Measurements from ENCODE around the gene MFSD1. TPM values are rescaled to one million over a fixed set of nuclear protein-coding genes. Genes with fewer than 3 reads are reported as not detected.
A peak's percentile ranks its signal among the peaks of the same experiment; 100 is the strongest.

The MFSD1 gene
- total RNA-seq, 1 experiment from 2014 or later: 50.7 TPM

GRCh38 chr3:158782283-158782989, 19.4 kb upstream of the MFSD1 start:
- peak; percentile 70 for TF ChIP-seq TCF7L2 (IDR thresholded peaks at IDR 0.05; ENCODE audit: low read depth, low read length)
- no peak for TF ChIP-seq REST (IDR thresholded peaks at IDR 0.05; ENCODE audit: insufficient read depth in 1 of 2, low read depth in 2 of 2, low read length in 1 of 2)
- in situ Hi-C loops (cut with HindIII; ENCODE audit: low pct_unique_long_range_greater_than_20kb, low sequenced_read_pairs) (no loop called here), intact Hi-C loops (cut with micrococcal nuclease; ENCODE audit: unreplicated experiment) (no loop called here)
- H3K4me1 ChIP-seq (ENCODE audit: control insufficient read depth, insufficient read depth, low read length): no peaks in the 10 kb centered on the region; the same call in 1 of the 2 replicates
- peak overlapping the region; percentile 41; the same call in 1 of the 2 replicates for H3K27ac ChIP-seq (ENCODE audit: low read length)
- H3K27me3 ChIP-seq (ENCODE audit: control insufficient read depth, insufficient read depth, low read length): no peaks in the 10 kb centered on the region
- H3K4me3 ChIP-seq (ENCODE audit: low read depth in 2 of 2, low read length in 2 of 2): no peak overlapping the region
- no peak for ATAC-seq
- BruUV-seq (replicated peaks): no TSS peak
- ChIA-PET POLR2A (no interaction called here), CTCF (no interaction called here)
- H3K36me3 ChIP-seq (ENCODE audit: control insufficient read depth, insufficient read depth, low read length): no peaks in the 10 kb centered on the region
- peaks cover 13% of the 10 kb centered on the region; the same call in 1 of the 2 replicates for H3K9me3 ChIP-seq (ENCODE audit: control insufficient read depth, insufficient read depth, low read depth, low read length)
- no peak for DNase-seq (ENCODE audit: low read depth, low spot score)

- no peaks in the 10 kb centered on the region for H3K36me3 ChIP-seq (ENCODE audit: control insufficient read depth, insufficient read depth, low read length)
- peaks cover 1% of the 10 kb centered on the region; the same call in 1 of the 2 replicates for H3K4me1 ChIP-seq (ENCODE audit: control insufficient read depth, insufficient read depth, low read length)
- ChIA-PET CTCF (no interaction called here), POLR2A (no interaction called here)
- peak overlapping the region; percentile 41; the same call in 1 of the 2 replicates for H3K27ac ChIP-seq (ENCODE audit: low read length)
- DNase-seq (ENCODE audit: low read depth, low spot score) (no peak), ATAC-seq (no peak)
- peaks cover 13% of the 10 kb centered on the region; the same call in 1 of the 2 replicates for H3K9me3 ChIP-seq (ENCODE audit: control insufficient read depth, insufficient read depth, low read depth, low read length)
- no TSS peak for BruUV-seq (replicated peaks)
- TF ChIP-seq CTCF (IDR thresholded peaks at IDR 0.05): no peak
- TF ChIP-seq TCF7L2 (IDR thresholded peaks at IDR 0.05; ENCODE audit: low read depth, low read length): no peak
- TF ChIP-seq POLR2AphosphoS5 (IDR thresholded peaks at IDR 0.05; ENCODE audit: low read depth, low read length): no peak
- no peak for TF ChIP-seq REST (IDR thresholded peaks at IDR 0.05; ENCODE audit: insufficient read depth in 1 of 2, low read depth in 2 of 2, low read length in 1 of 2)
- no peak for TF ChIP-seq SIN3A (IDR thresholded peaks at IDR 0.05; ENCODE audit: borderline replicate concordance, insufficient read depth, low read depth, low read length)
- H3K4me3 ChIP-seq (ENCODE audit: low read depth in 2 of 2, low read length in 2 of 2): no peak overlapping the region
- intact Hi-C loops (cut with micrococcal nuclease; ENCODE audit: unreplicated experiment) (no loop called here), in situ Hi-C loops (cut with HindIII; ENCODE audit: low pct_unique_long_range_greater_than_20kb, low sequenced_read_pairs) (no loop called here)
- no peaks in the 10 kb centered on the region for H3K27me3 ChIP-seq (ENCODE audit: control insufficient read depth, insufficient read depth, low read length)
Measured at GRCh38 chr3:158783051-158783450, 18.8 kb upstream of the MFSD1 start.

Measured in Panc1 (cell line).